Calu3 (cell line): ENCODE data around the gene MPZL2. TPM values are rescaled to one million over a fixed set of nuclear protein-coding genes. Genes with fewer than 3 reads are reported as not detected.

Experiments
- BruUV-seq: library from RNA; stranded (reverse); fragments of 400-500 nt; replicated peaks from 2 replicates; lab custom pipeline; 2021; lab: Mats Ljungman, UMichigan
- CTCF ChIA-PET: fragments of 300-600 bp; sonication (Branson Sonifier 250); formaldehyde crosslinking; loops from one replicate; lab custom pipeline; 2022; ENCODE audit warnings: antibody characterized with exemption; lab: Charles Lee
- DNase-seq: peaks from one replicate; pipeline ENCODE4 v3.0.0; 2022
- H3K27ac Mint-ChIP-seq: one replicate; pipeline ENCODE4 v1.8.0; 2022; ENCODE audit warnings: mixed read lengths; ENCODE audit not compliant: unreplicated experiment
- H3K27me3 Mint-ChIP-seq: one replicate; pipeline ENCODE4 v1.8.0; 2022; ENCODE audit warnings: mixed read lengths; ENCODE audit not compliant: unreplicated experiment
- H3K36me3 Mint-ChIP-seq: one replicate; pipeline ENCODE4 v1.8.0; 2022; ENCODE audit warnings: mild to moderate bottlenecking, moderate library complexity, mixed read lengths; ENCODE audit not compliant: insufficient read depth, unreplicated experiment
- H3K4me1 Mint-ChIP-seq: one replicate; pipeline ENCODE4 v1.8.0; 2022; ENCODE audit warnings: mild to moderate bottlenecking, low read depth, mixed read lengths; ENCODE audit not compliant: unreplicated experiment
- H3K4me3 Mint-ChIP-seq: one replicate; pipeline ENCODE4 v1.8.0; 2022; ENCODE audit warnings: mild to moderate bottlenecking, low read depth, moderate library complexity, mixed read lengths; ENCODE audit not compliant: unreplicated experiment
- H3K9me3 Mint-ChIP-seq: one replicate; pipeline ENCODE4 v1.8.0; 2022; ENCODE audit warnings: low read depth, mixed read lengths; ENCODE audit not compliant: unreplicated experiment
- CTCF ChIP-seq: fragments of 200-600 bp; IDR thresholded peaks from one replicate; pipeline ENCODE4 v1.8.0; 2022; ENCODE audit warnings: antibody characterized with exemption; ENCODE audit not compliant: unreplicated experiment
- intact Hi-C: fragments of 100-400 bp; cut with micrococcal nuclease; formaldehyde crosslinking; loops from one replicate; pipeline ENCODE4 v1.10.0; 2022; ENCODE audit not compliant: unreplicated experiment
- total RNA-seq: library from RNA; stranded (reverse); gene quantifications from 2 replicates; pipeline ENCODE4 v1.2.3, GENCODE V29; 2022

MPZL2 gene
- total RNA-seq, 1 experiment from 2014 or later: 69.6 TPM

GRCh38 chr11:118267486-118267885 is 3.4 kb upstream of the MPZL2 start:
- no peak overlapping the region for H3K4me3 Mint-ChIP-seq
- CTCF ChIA-PET: no interaction called here
- DNase-seq: no peak
- peaks cover 36% of the 10 kb centered on the region for H3K4me1 Mint-ChIP-seq
- TF ChIP-seq CTCF: no peak
- H3K36me3 Mint-ChIP-seq: peaks cover 31% of the 10 kb centered on the region
- no peaks in the 10 kb centered on the region for H3K27me3 Mint-ChIP-seq
- BruUV-seq: no TSS peak
- H3K27ac Mint-ChIP-seq: no peak overlapping the region
- intact Hi-C loops: no loop called here
- no peaks in the 10 kb centered on the region for H3K9me3 Mint-ChIP-seq

DNA sequence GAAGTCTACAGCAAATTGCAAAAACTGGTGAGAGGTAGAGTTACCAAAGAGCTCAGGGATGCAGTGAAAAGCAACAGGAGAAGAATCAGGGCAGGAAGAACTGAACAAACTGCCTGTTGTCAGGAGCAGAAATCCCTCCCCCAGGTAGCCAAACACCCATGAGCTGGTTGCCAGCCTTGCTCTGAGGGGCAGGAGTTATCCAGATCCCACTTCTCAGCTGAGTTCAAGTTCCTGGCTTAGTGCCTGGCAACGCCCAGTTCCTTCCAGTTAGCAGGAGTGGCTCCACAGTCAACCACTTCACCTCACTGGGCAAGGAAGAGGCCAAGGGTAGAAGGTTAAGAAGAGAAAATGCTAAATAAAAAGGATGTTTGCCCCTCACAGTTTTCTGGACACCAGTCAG is 1.9 kb upstream of the MPZL2 start:
- Mint-ChIP-seq H3K27ac (peak overlapping the region; percentile 98), H3K4me1 (peaks cover 37% of the 10 kb centered on the region), H3K4me3 (peak overlapping the region; percentile 94), H3K36me3 (peaks cover 33% of the 10 kb centered on the region), H3K27me3 (no peaks in the 10 kb centered on the region), H3K9me3 (no peaks in the 10 kb centered on the region)
- intact Hi-C loops: loop anchor here (2.0 kb wide), 1 partner anchor 25 kb away; no protein-coding TSS in a partner anchor
- CTCF ChIA-PET: interaction anchor here (0.6 to 1.1 kb wide), 2 partner anchors 10 to 68 kb away, joined by 3 to 4 read pairs; no protein-coding TSS in a partner anchor
- peak; percentile 39 for DNase-seq
- TF ChIP-seq CTCF: no peak
- no TSS peak for BruUV-seq

DNA sequence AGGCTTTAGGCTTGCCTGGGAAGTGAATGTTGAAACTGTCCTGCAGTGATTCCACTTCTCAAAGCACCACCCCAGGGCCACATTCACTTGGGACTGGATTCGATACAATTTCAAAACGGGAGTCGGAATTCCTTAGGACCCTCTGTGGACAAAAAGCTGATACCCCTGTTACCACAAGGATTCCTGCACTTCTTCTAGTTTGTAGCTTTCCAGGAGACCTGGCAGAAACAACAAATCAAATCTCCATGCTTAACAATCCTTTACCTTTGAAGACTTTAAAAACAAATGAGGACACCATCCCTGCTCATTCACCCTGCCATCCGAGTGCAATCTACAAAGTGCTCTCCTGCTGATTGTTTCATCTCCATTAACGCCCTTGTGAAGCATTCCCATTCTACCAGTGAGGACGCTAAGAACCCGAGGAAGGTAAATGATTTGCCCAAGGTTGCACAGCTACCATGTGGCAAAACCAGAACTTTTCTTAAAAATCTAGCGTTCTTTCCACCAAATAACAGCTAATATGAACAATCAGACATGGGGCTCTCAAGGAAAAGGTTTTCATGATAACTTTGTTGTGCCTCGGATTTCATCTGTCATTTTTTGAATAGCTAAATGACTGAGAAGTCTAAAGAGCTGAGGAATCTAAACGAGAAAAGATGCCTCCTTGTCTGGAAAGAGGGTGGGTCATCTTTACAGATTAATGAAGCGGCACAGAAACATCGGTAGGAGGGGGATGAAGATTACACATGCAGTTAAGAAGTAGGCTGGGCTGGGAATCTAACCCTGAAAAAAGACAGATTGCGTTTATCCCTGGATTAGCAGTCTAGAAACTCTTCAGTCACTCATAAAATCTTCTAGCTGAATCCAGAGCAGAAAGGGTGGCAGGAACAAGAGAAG is 720 bp upstream of the MPZL2 start:
- intact Hi-C loops: loop anchor here (2.0 kb wide), 1 partner anchor 26 kb away; no protein-coding TSS in a partner anchor
- Mint-ChIP-seq H3K27ac (peak overlapping the region; percentile 98), H3K27me3 (no peaks in the 10 kb centered on the region), H3K9me3 (no peaks in the 10 kb centered on the region), H3K4me3 (peak overlapping the region; percentile 94), H3K4me1 (peaks cover 37% of the 10 kb centered on the region), H3K36me3 (peaks cover 33% of the 10 kb centered on the region)
- no peak for DNase-seq
- CTCF ChIA-PET: interaction anchor here (1.2 to 1.3 kb wide), 4 partner anchors 13 to 66 kb away, joined by 3 to 6 read pairs (median 4); partner anchors contain the start of gene MPZL3
- BruUV-seq: TSS peak; percentile 88
- TF ChIP-seq CTCF: no peak

DNA sequence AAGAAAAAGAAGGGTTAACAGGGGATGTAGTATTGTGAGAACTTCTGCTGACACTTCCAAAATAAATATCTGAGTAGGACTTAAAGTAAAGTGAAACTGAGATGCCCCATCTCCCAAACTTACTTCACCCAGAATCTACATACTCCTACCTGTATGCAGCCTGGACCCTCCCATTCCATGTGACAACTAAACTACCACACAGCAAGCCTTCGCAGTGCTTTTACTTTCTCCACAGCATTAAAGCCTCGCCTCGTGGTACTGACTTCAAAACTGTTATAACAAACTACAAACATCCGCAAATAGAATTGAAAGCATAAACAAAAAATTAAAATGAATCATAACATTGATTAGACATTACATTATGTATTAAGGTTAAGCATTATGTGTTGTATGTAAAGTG is 985 bp downstream of the MPZL2 start:
- Mint-ChIP-seq H3K27me3 (no peaks in the 10 kb centered on the region), H3K4me3 (peak overlapping the region; percentile 94), H3K27ac (peak overlapping the region; percentile 98), H3K9me3 (no peaks in the 10 kb centered on the region), H3K4me1 (peaks cover 37% of the 10 kb centered on the region), H3K36me3 (peaks cover 41% of the 10 kb centered on the region)
- intact Hi-C loops: no loop called here
- no peak for TF ChIP-seq CTCF
- no TSS peak for BruUV-seq
- DNase-seq: no peak
- CTCF ChIA-PET: interaction anchor here (1.1 kb wide), 1 partner anchor 18 kb away, joined by 4 read pairs; no protein-coding TSS in a partner anchor
